ENCODE measurements around the gene TNIK.

TNIK gene

GRCh38 chr3:171057072-171057471, 403.1 kb downstream of the TNIK start:
- Histone ChIP-seq H3K4me1 (ENCODE audit: insufficient read depth, poor library complexity, severe bottlenecking) (peaks cover 12% of the 10 kb centered on the region), H3K27me3 (ENCODE audit: insufficient read depth, poor library complexity, severe bottlenecking) (no peaks in the 10 kb centered on the region), H3K36me3 (ENCODE audit: low read depth) (no peaks in the 10 kb centered on the region), H3K27ac (ENCODE audit: poor library complexity, severe bottlenecking) (no peak overlapping the region), H3K4me3 (ENCODE audit: severe bottlenecking) (no peak overlapping the region), H3K9me3 (ENCODE audit: severe bottlenecking) (no peaks in the 10 kb centered on the region)
- no peak for DNase-seq (ENCODE audit: low spot score)
- ATAC-seq (ENCODE audit: low read depth) = no peak
- no peak for TF ChIP-seq CTCF (IDR thresholded peaks at IDR 0.05; ENCODE audit: poor library complexity, severe bottlenecking)

GRCh38 chr3:171056528-171056927, 403.7 kb downstream of the TNIK start:
- TF ChIP-seq CTCF (IDR thresholded peaks at IDR 0.05; ENCODE audit: poor library complexity, severe bottlenecking) = no peak
- Histone ChIP-seq H3K9me3 (ENCODE audit: severe bottlenecking) (no peaks in the 10 kb centered on the region), H3K36me3 (ENCODE audit: low read depth) (no peaks in the 10 kb centered on the region), H3K4me1 (ENCODE audit: insufficient read depth, poor library complexity, severe bottlenecking) (peaks cover 12% of the 10 kb centered on the region), H3K27me3 (ENCODE audit: insufficient read depth, poor library complexity, severe bottlenecking) (no peaks in the 10 kb centered on the region), H3K4me3 (ENCODE audit: severe bottlenecking) (no peak overlapping the region), H3K27ac (ENCODE audit: poor library complexity, severe bottlenecking) (no peak overlapping the region)
- DNase-seq (ENCODE audit: low spot score) = no peak
- peak; percentile 73; the same call in 2 of the 3 replicates for ATAC-seq (ENCODE audit: low read depth)

GRCh38 chr3:171055336-171056178, 404.6 kb downstream of the TNIK start:
- Histone ChIP-seq H3K27me3 (ENCODE audit: insufficient read depth, poor library complexity, severe bottlenecking) (no peaks in the 10 kb centered on the region), H3K36me3 (ENCODE audit: low read depth) (no peaks in the 10 kb centered on the region), H3K4me1 (ENCODE audit: insufficient read depth, poor library complexity, severe bottlenecking) (peaks cover 12% of the 10 kb centered on the region), H3K27ac (ENCODE audit: poor library complexity, severe bottlenecking) (no peak overlapping the region), H3K9me3 (ENCODE audit: severe bottlenecking) (no peaks in the 10 kb centered on the region), H3K4me3 (ENCODE audit: severe bottlenecking) (no peak overlapping the region)
- no peak for TF ChIP-seq CTCF (IDR thresholded peaks at IDR 0.05; ENCODE audit: poor library complexity, severe bottlenecking)
- no peak for DNase-seq (ENCODE audit: low spot score)
- peak; percentile 75 for ATAC-seq (ENCODE audit: low read depth)

- Histone ChIP-seq H3K4me1 (ENCODE audit: insufficient read depth, poor library complexity, severe bottlenecking) (peaks cover 12% of the 10 kb centered on the region), H3K4me3 (ENCODE audit: severe bottlenecking) (no peak overlapping the region), H3K27me3 (ENCODE audit: insufficient read depth, poor library complexity, severe bottlenecking) (no peaks in the 10 kb centered on the region), H3K27ac (ENCODE audit: poor library complexity, severe bottlenecking) (no peak overlapping the region), H3K36me3 (ENCODE audit: low read depth) (no peaks in the 10 kb centered on the region), H3K9me3 (ENCODE audit: severe bottlenecking) (no peaks in the 10 kb centered on the region)
- ATAC-seq (ENCODE audit: low read depth) (no peak), DNase-seq (ENCODE audit: low spot score) (no peak)
- no peak for TF ChIP-seq CTCF (IDR thresholded peaks at IDR 0.05; ENCODE audit: poor library complexity, severe bottlenecking)
Measured at GRCh38 chr3:171054921-171055320, 405.3 kb downstream of the TNIK start.

- H3K27me3 ChIP-seq (ENCODE audit: insufficient read depth, poor library complexity, severe bottlenecking) = no peaks in the 10 kb centered on the region
- no peak for ATAC-seq (ENCODE audit: low read depth)
- no peaks in the 10 kb centered on the region for H3K9me3 ChIP-seq (ENCODE audit: severe bottlenecking)
- H3K4me1 ChIP-seq (ENCODE audit: insufficient read depth, poor library complexity, severe bottlenecking) = peaks cover 12% of the 10 kb centered on the region
- DNase-seq (ENCODE audit: low spot score) = no peak
- no peaks in the 10 kb centered on the region for H3K36me3 ChIP-seq (ENCODE audit: low read depth)
- H3K4me3 ChIP-seq (ENCODE audit: severe bottlenecking) = no peak overlapping the region
- H3K27ac ChIP-seq (ENCODE audit: poor library complexity, severe bottlenecking) = no peak overlapping the region
- TF ChIP-seq CTCF (IDR thresholded peaks at IDR 0.05; ENCODE audit: poor library complexity, severe bottlenecking) = no peak
Measured at GRCh38 chr3:171054231-171054630, 406.0 kb downstream of the TNIK start.

Measured in RWPE2 (cell line).